Gastroesophageal sphincter (tissue), 4 donors: Measurements from ENCODE around the gene SLAMF8. TPM values are rescaled to one million over a fixed set of nuclear protein-coding genes. Genes with fewer than 3 reads are reported as not detected.
A peak's percentile ranks its signal among the peaks of the same experiment; 100 is the strongest.

Source experiments
- ATAC-seq: fragments of 150-250 bp; one replicate; pipeline ENCODE4 v1.9.1; 2016; ENCODE audit warnings: mild to moderate bottlenecking, moderate library complexity
- H3K27ac ChIP-seq, 4 donors: fragments of 200-600 bp; sonication (generic) in 3 of 4; 1 replicate in 3 of 4; 2 replicates in 1 of 4; pipeline ENCODE4 v1.5.1; 2016 to 2019
- H3K27me3 ChIP-seq: fragments of 200-600 bp; sonication (generic); one replicate; pipeline ENCODE4 v1.5.1; 2019
- H3K36me3 ChIP-seq, 2 donors: fragments of 200-600 bp; sonication (generic); one replicate each; pipeline ENCODE4 v1.5.1; 2019; ENCODE audit warnings: control low read depth in 1 of 2
- H3K4me1 ChIP-seq, 3 donors: fragments of 200-600 bp; sonication (generic); 1 replicate in 2 of 3; 2 replicates in 1 of 3; pipeline ENCODE4 v1.5.1; 2016 to 2019; ENCODE audit warnings: control low read depth in 2 of 3
- H3K4me3 ChIP-seq, 2 donors: fragments of 200-600 bp; sonication (generic); one replicate each; pipeline ENCODE4 v1.5.1; 2019; ENCODE audit warnings: mild to moderate bottlenecking in 1 of 2, moderate library complexity in 1 of 2
- H3K9me3 ChIP-seq, 3 donors: fragments of 200-600 bp; sonication (generic); one replicate each; pipeline ENCODE4 v1.5.1; 2017 to 2019; ENCODE audit warnings: control low read depth in 2 of 3
- EP300 ChIP-seq: sonication (generic); formaldehyde crosslinking; IDR thresholded peaks from one replicate; pipeline ENCODE4 v1.6.1; 2017; ENCODE audit warnings: antibody characterized with exemption, mild to moderate bottlenecking
- POLR2A ChIP-seq, 2 donors: fragments of 450-650 bp; IDR thresholded peaks; one replicate each; pipeline ENCODE4 v1.6.1; 2017; ENCODE audit warnings: antibody characterized with exemption in 2 of 2, mild to moderate bottlenecking in 2 of 2, moderate library complexity in 1 of 2
- POLR2AphosphoS5 ChIP-seq: sonication (generic); formaldehyde crosslinking; IDR thresholded peaks from one replicate; pipeline ENCODE4 v1.6.1; 2017; ENCODE audit warnings: antibody characterized with exemption
- WGBS, 2 donors: methylation state at CpG; one replicate each; pipeline ENCODE4 v1.1.5; 2018; ENCODE audit warnings: low coverage in 1 of 2; 5-methylcytosine and 5-hydroxymethylcytosine counted together
- total RNA-seq, 4 donors: library from RNA; depleted of rRNA; stranded (reverse); fragments of >200 nt; gene quantifications; one replicate each; pipeline ENCODE4 v1.1.0, GENCODE V29; 2016
- TF ChIP-seq, protein P1 (sequence below), 4 experiments: fragments of 200-600 bp in 2 of 4; fragments of 450-650 bp in 2 of 4; sonication (generic) in 1 of 4; IDR thresholded peaks; one replicate each; pipeline ENCODE4 v1.5.1; 2017 to 2019; ENCODE audit warnings: antibody characterized with exemption in 4 of 4, mild to moderate bottlenecking in 2 of 4, moderate library complexity in 2 of 4

The SLAMF8 gene
- total RNA-seq, 4 donors from 2014 or later = 1.4 to 4.3 (median 4.2) TPM; not detected in 1

DNA sequence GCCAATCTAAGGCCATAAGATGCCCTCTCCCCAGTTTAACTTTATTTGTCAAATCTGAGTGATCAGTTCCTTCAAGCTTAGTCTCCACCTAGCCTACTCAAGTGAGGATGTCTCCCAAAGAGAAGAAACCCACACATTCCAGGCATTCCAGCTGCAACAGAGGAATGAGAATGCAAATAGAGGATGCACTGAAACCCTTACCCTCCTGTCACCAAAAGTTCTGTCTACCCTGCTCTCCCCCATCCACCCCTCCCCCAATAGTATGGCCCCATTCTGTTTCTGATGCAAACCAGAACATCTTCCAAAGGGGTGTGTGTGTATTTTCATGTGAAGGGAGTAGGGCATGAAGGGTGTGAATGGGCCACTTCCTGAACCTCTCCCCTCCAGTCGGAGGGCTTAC is 42.9 kb upstream of the SLAMF8 start:
- no peak overlapping the region for H3K4me3 ChIP-seq
- H3K9me3 ChIP-seq = no peaks in the 10 kb centered on the region
- WGBS, 2 donors = no CpG with 5 or more reads among the region's 1 CpG
- no peak for ATAC-seq
- peaks cover 0 to 29% (median 3%) of the 10 kb centered on the region in 3 donors for H3K4me1 ChIP-seq
- TF ChIP-seq EP300 (no peak), POLR2AphosphoS5 (no peak), POLR2A (IDR thresholded peaks at IDR 0.05) (no peak)
- TF ChIP-seq, protein P1, sequence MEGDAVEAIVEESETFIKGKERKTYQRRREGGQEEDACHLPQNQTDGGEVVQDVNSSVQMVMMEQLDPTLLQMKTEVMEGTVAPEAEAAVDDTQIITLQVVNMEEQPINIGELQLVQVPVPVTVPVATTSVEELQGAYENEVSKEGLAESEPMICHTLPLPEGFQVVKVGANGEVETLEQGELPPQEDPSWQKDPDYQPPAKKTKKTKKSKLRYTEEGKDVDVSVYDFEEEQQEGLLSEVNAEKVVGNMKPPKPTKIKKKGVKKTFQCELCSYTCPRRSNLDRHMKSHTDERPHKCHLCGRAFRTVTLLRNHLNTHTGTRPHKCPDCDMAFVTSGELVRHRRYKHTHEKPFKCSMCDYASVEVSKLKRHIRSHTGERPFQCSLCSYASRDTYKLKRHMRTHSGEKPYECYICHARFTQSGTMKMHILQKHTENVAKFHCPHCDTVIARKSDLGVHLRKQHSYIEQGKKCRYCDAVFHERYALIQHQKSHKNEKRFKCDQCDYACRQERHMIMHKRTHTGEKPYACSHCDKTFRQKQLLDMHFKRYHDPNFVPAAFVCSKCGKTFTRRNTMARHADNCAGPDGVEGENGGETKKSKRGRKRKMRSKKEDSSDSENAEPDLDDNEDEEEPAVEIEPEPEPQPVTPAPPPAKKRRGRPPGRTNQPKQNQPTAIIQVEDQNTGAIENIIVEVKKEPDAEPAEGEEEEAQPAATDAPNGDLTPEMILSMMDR (IDR thresholded peaks at IDR 0.05) = no peak
- no peaks in the 10 kb centered on the region for H3K27me3 ChIP-seq
- no peak overlapping the region for H3K27ac ChIP-seq
- H3K36me3 ChIP-seq = no peaks in the 10 kb centered on the region

DNA sequence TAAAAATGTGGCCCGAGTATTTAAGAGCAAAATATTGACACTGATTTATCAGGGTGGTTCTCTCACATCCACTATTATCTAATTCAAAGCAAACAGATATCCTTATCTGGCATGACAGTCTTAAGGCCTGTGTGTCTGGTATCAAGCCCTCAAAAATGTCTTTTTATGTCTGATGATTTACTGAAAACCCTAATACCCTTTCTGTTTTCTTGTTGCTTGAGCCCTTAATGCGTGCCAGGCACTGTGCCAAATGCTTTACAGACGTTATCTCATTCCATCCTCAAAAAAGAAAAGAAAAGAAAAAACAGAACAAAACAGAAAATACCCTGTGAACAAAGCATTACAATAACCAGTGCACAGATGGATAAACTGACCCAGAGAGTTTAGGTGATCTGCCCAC is 40.2 kb upstream of the SLAMF8 start:
- 18 to 46% methylated on average over 3 of the region's 3 CpGs for WGBS, 2 donors

DNA sequence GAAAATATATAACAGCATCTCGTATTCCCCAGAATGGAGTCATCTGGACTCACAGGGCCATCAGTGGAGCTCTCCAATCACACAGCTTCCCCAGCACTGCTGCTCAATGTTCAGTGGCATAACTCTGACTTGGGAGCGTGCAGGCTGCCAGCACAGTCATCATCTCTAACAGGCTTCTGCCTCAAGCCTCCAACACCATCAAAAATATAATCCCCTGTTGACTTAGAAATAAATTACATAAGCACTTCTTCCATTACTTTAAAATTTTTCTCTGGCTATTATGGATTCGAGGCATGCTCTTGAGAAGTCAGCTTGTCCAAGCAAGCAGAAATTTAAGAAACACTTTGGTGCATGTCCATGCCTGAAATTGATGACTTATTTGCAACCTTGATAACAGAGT is 39.7 kb upstream of the SLAMF8 start:
- no peak overlapping the region for H3K27ac ChIP-seq
- no peak for TF ChIP-seq POLR2AphosphoS5
- TF ChIP-seq POLR2A (IDR thresholded peaks at IDR 0.05) = no peak
- no peak for TF ChIP-seq EP300
- TF ChIP-seq, protein P1 (IDR thresholded peaks at IDR 0.05) = no peak
- peaks cover 0 to 3% (median 0%) of the 10 kb centered on the region in 3 donors for H3K4me1 ChIP-seq
- H3K9me3 ChIP-seq = no peaks in the 10 kb centered on the region
- no peaks in the 10 kb centered on the region for H3K36me3 ChIP-seq
- no peak overlapping the region for H3K4me3 ChIP-seq
- 26 to 29% methylated on average over 3 of the region's 3 CpGs for WGBS, 2 donors
- H3K27me3 ChIP-seq = peaks cover 8% of the 10 kb centered on the region
- no peak for ATAC-seq

More for the DNA sequence above, 40.2 kb upstream of the SLAMF8 start:
- Histone ChIP-seq H3K27ac (no peak overlapping the region), H3K36me3 (no peaks in the 10 kb centered on the region), H3K9me3 (no peaks in the 10 kb centered on the region), H3K4me3 (no peak overlapping the region), H3K4me1 (peaks cover 0 to 8% (median 0%) of the 10 kb centered on the region in 3 donors), H3K27me3 (peaks cover 3% of the 10 kb centered on the region)
- no peak for ATAC-seq
- TF ChIP-seq, protein P1 (IDR thresholded peaks at IDR 0.05) = no peak
- TF ChIP-seq POLR2AphosphoS5 = no peak
- TF ChIP-seq POLR2A (IDR thresholded peaks at IDR 0.05) = no peak
- TF ChIP-seq EP300 = no peak

DNA sequence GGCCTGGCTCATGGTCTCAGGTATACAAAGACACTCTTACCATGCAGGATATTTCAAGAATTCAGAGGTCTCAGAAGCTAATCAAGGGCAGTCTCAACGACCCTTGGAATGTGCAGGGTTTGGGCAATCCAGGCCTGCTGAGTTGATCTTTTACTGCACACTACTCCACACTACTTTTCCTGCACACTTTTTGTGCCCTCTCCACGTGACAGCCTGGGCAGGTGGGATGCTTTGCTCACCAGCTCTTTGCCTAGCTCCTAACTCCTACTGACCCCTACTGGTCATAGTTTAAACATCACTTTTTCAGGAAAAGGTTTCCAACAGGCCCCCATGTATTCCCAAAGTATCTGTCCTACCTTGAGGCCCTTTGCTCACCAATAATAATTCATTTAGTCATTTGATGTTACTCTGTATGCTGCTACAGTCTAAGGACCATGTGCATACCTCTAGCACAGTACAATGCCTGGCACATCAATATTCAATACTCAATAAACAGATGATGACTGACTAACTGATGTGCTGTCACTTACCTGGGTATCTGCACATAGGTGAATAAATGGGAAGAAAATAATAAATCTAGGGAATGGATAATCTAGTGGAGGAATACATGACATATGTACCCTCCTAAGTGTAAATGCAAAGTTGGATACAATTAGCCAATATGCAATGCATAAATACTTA is 36.3 kb upstream of the SLAMF8 start:
- no peak for ATAC-seq

More for the DNA sequence above, 36.3 kb upstream of the SLAMF8 start:
- Histone ChIP-seq H3K36me3 (no peaks in the 10 kb centered on the region), H3K27me3 (peaks cover 43% of the 10 kb centered on the region), H3K4me1 (no peaks in the 10 kb centered on the region), H3K27ac (no peak overlapping the region), H3K9me3 (no peaks in the 10 kb centered on the region), H3K4me3 (no peak overlapping the region)
- TF ChIP-seq, protein P1 (IDR thresholded peaks at IDR 0.05) = peak in 1 of 4 experiments; percentile 61
- no peak for TF ChIP-seq EP300
- WGBS, 2 donors = 21 to 30% methylated on average over 2 of the region's 2 CpGs
